DOHH2 (cell line): ENCODE data around the gene NMNAT2.

Experiments used
- H3F3A ChIP-seq: fragments of 200-600 bp; sonication (generic), shearing (Covaris generic); 2 replicates; pipeline ENCODE4 v1.6.0; 2016; ENCODE audit warnings: antibody characterized with exemption, mild to moderate bottlenecking; ENCODE audit not compliant: control insufficient read depth, insufficient read depth
- H3K27ac ChIP-seq: fragments of 200-600 bp; sonication (generic); 2 replicates; pipeline ENCODE4 v1.5.1; 2014; ENCODE audit warnings: low read depth, mild to moderate bottlenecking, low read length, moderate library complexity
- H3K27me3 ChIP-seq: fragments of 200-600 bp; sonication (generic); 2 replicates; pipeline ENCODE4 v1.6.1; 2014; ENCODE audit warnings: mild to moderate bottlenecking, low read length, mixed read lengths; ENCODE audit not compliant: control insufficient read depth
- H3K36me3 ChIP-seq: fragments of 200-600 bp; sonication (generic); 2 replicates; pipeline ENCODE4 v1.6.1; 2014; ENCODE audit warnings: mild to moderate bottlenecking, low read length, moderate library complexity, mixed read lengths; ENCODE audit not compliant: control insufficient read depth
- H3K4me1 ChIP-seq: fragments of 200-600 bp; sonication (generic); 2 replicates; pipeline ENCODE4 v1.6.1; 2014; ENCODE audit warnings: mild to moderate bottlenecking, low read length, mixed read lengths; ENCODE audit not compliant: control insufficient read depth
- H3K4me2 ChIP-seq: fragments of 200-600 bp; sonication (generic); 2 replicates; pipeline ENCODE4 v1.6.0; 2014; ENCODE audit warnings: mild to moderate bottlenecking, low read length, moderate library complexity
- H3K4me3 ChIP-seq: fragments of 200-600 bp; sonication (generic); 2 replicates; pipeline ENCODE4 v1.5.1; 2014; ENCODE audit warnings: mild to moderate bottlenecking, low read length, mixed read lengths
- H3K79me2 ChIP-seq: fragments of 200-600 bp; sonication (generic); 2 replicates; pipeline ENCODE4 v1.6.1; 2014; ENCODE audit warnings: mild to moderate bottlenecking, low read length, mixed read lengths; ENCODE audit not compliant: control insufficient read depth
- H3K9me2 ChIP-seq: fragments of 200-600 bp; sonication (generic); replicated peaks from 2 replicates; pipeline ENCODE4 v1.6.1; 2014; ENCODE audit warnings: mild to moderate bottlenecking, low read length, mixed read lengths; ENCODE audit not compliant: control insufficient read depth
- H3K9me3 ChIP-seq: fragments of 200-600 bp; sonication (generic); 2 replicates; pipeline ENCODE4 v1.6.1; 2014; ENCODE audit warnings: antibody characterized with exemption, low read length, mixed read lengths; ENCODE audit not compliant: control insufficient read depth, insufficient read depth
- H4K20me1 ChIP-seq: fragments of 200-600 bp; sonication (generic); 2 replicates; pipeline ENCODE4 v1.6.0; 2014; ENCODE audit warnings: low read depth, mild to moderate bottlenecking, antibody characterized with exemption, low read length, moderate library complexity; ENCODE audit not compliant: control insufficient read depth, insufficient read depth
- CTCF ChIP-seq: fragments of 200-600 bp; sonication (generic); IDR thresholded peaks from one replicate; pipeline ENCODE4 v1.5.1; 2014; ENCODE audit warnings: antibody characterized with exemption, mild to moderate bottlenecking, low read depth, low read length; ENCODE audit not compliant: poor library complexity, severe bottlenecking
- EZH2phosphoT487 ChIP-seq: fragments of 200-600 bp; sonication (generic); IDR thresholded peaks from 2 replicates; pipeline ENCODE4 v1.6.1; 2017; ENCODE audit warnings: borderline replicate concordance, mild to moderate bottlenecking, antibody characterized with exemption, low read length, moderate library complexity, mixed read lengths

NMNAT2 gene

GRCh38 chr1:183363972-183364371 is 54.2 kb downstream of the NMNAT2 start:
- no peak for TF ChIP-seq CTCF

GRCh38 chr1:183361081-183361480 is 57.1 kb downstream of the NMNAT2 start:
- Histone ChIP-seq H3K9me3 (no peaks in the 10 kb centered on the region), H3K27me3 (peaks cover 11% of the 10 kb centered on the region; the same call in 1 of the 2 replicates), H3F3A (no peaks in the 10 kb centered on the region), H3K36me3 (no peaks in the 10 kb centered on the region), H3K4me3 (no peak overlapping the region), H3K79me2 (no peaks in the 10 kb centered on the region), H3K4me2 (no peak overlapping the region), H4K20me1 (no peaks in the 10 kb centered on the region), H3K9me2 (no peaks in the 10 kb centered on the region), H3K27ac (no peak overlapping the region), H3K4me1 (no peaks in the 10 kb centered on the region)
- TF ChIP-seq CTCF (no peak), EZH2phosphoT487 (no peak)

More at GRCh38 chr1:183363972-183364371, 54.2 kb downstream of the NMNAT2 start:
- no peak overlapping the region for H3K27ac ChIP-seq
- H4K20me1 ChIP-seq = no peaks in the 10 kb centered on the region
- peaks cover 22% of the 10 kb centered on the region; the same call in 1 of the 2 replicates for H3K27me3 ChIP-seq
- H3K79me2 ChIP-seq = no peaks in the 10 kb centered on the region
- no peak overlapping the region for H3K4me3 ChIP-seq
- H3F3A ChIP-seq = no peaks in the 10 kb centered on the region
- H3K36me3 ChIP-seq = no peaks in the 10 kb centered on the region
- H3K9me3 ChIP-seq = no peaks in the 10 kb centered on the region
- H3K4me2 ChIP-seq = no peak overlapping the region
- no peaks in the 10 kb centered on the region for H3K4me1 ChIP-seq
- no peaks in the 10 kb centered on the region for H3K9me2 ChIP-seq

- Histone ChIP-seq H3K4me2 (no peak overlapping the region), H3K4me1 (no peaks in the 10 kb centered on the region), H3K36me3 (no peaks in the 10 kb centered on the region), H3F3A (no peaks in the 10 kb centered on the region), H3K27me3 (peaks cover 6% of the 10 kb centered on the region; the same call in 1 of the 2 replicates), H4K20me1 (no peaks in the 10 kb centered on the region), H3K9me3 (no peaks in the 10 kb centered on the region), H3K4me3 (no peak overlapping the region), H3K9me2 (no peaks in the 10 kb centered on the region), H3K79me2 (no peaks in the 10 kb centered on the region), H3K27ac (no peak overlapping the region)
- TF ChIP-seq CTCF = no peak
- no peak for TF ChIP-seq EZH2phosphoT487
These were observed 57.7 kb downstream of the NMNAT2 start for GRCh38 chr1:183360473-183360872.
